GM19468 (cell line): Measurements from ENCODE around the gene GNG7.
"Not testable (repeated sequence)": the region's sequence is repeated elsewhere in the genome, so short reads cannot be mapped to it uniquely, and the experiment has no call there.

Source experiments
- ATAC-seq: cut with Tn5 transposase; IDR thresholded peaks from one replicate; pipeline ENCODE4 v1.9.1; 2021; ENCODE audit warnings: mild to moderate bottlenecking, moderate library complexity, moderate number of reproducible peaks; ENCODE audit not compliant: unreplicated experiment; ENCODE audit errors: extremely low read depth

The GNG7 gene

GRCh38 chr19:2628597-2628996 lies 73.9 kb downstream of the GNG7 start:
- no peak for ATAC-seq

- ATAC-seq, result no peak
Measured at GRCh38 chr19:2627855-2628254, 74.6 kb downstream of the GNG7 start.

GRCh38 chr19:2627319-2627829 lies 75.1 kb downstream of the GNG7 start:
- no peak for ATAC-seq

GRCh38 chr19:2625434-2625833 lies 77.1 kb downstream of the GNG7 start:
- no peak for ATAC-seq

GRCh38 chr19:2624537-2625091 lies 77.9 kb downstream of the GNG7 start:
- no peak for ATAC-seq

GRCh38 chr19:2623798-2624197 lies 78.7 kb downstream of the GNG7 start:
- ATAC-seq, result no peak

- not testable (repeated sequence) for ATAC-seq
Measured at GRCh38 chr19:2622371-2622961, 80.0 kb downstream of the GNG7 start.

- ATAC-seq, result no peak
Measured at GRCh38 chr19:2619076-2619475, 83.4 kb downstream of the GNG7 start.

- no peak for ATAC-seq
Measured at GRCh38 chr19:2618611-2619010, 83.9 kb downstream of the GNG7 start.

- no peak for ATAC-seq
Measured at GRCh38 chr19:2617393-2618165, 84.9 kb downstream of the GNG7 start.

GRCh38 chr19:2616741-2617392 lies 85.6 kb downstream of the GNG7 start:
- no peak for ATAC-seq

GRCh38 chr19:2615782-2616181 lies 86.7 kb downstream of the GNG7 start:
- no peak for ATAC-seq

- ATAC-seq, result no peak
Measured at GRCh38 chr19:2613507-2614295, 88.8 kb downstream of the GNG7 start.

GRCh38 chr19:2612619-2613249 lies 89.8 kb downstream of the GNG7 start:
- no peak for ATAC-seq

- ATAC-seq, result no peak
Measured at GRCh38 chr19:2611483-2612464, 90.7 kb downstream of the GNG7 start.

- ATAC-seq, result no peak
Measured at GRCh38 chr19:2610637-2611482, 91.6 kb downstream of the GNG7 start.

GRCh38 chr19:2609389-2610116 lies 92.9 kb downstream of the GNG7 start:
- ATAC-seq, result no peak
